Hepatic stellate cell (primary cell): ENCODE results near the gene HRCT1.
"Not testable (repeated sequence)": the region's sequence is repeated elsewhere in the genome, so short reads cannot be mapped to it uniquely, and the experiment has no call there.

ENCODE experiments used
- DNase-seq: peaks from one replicate; pipeline ENCODE4 v3.0.0; 2011; ENCODE audit warnings: low spot score

HRCT1 gene

GRCh38 chr9:35905912-35906679, at the start of gene HRCT1:
Gene HRCT1 (plus strand): TSS chr9:35906202. CDS start chr9:35906288, 86 bp downstream.
- DNase-seq = peak; percentile 86

- no peak for DNase-seq
These were observed 49.8 kb upstream of the HRCT1 start for GRCh38 chr9:35856206-35856605.

- no peak for DNase-seq
These were observed 49.1 kb upstream of the HRCT1 start for GRCh38 chr9:35856882-35857281.

GRCh38 chr9:35858458-35858857, 47.5 kb upstream of the HRCT1 start:
- DNase-seq = no peak

GRCh38 chr9:35859310-35859989, 46.6 kb upstream of the HRCT1 start:
- DNase-seq = peak; percentile 29

- DNase-seq = no peak
These were observed 46.0 kb upstream of the HRCT1 start for GRCh38 chr9:35859990-35860339.

- DNase-seq = no peak
These were observed 44.7 kb upstream of the HRCT1 start for GRCh38 chr9:35861161-35861897.

GRCh38 chr9:35862328-35862727, 43.7 kb upstream of the HRCT1 start:
- no peak for DNase-seq

- no peak for DNase-seq
These were observed 42.4 kb upstream of the HRCT1 start for GRCh38 chr9:35863583-35863982.

GRCh38 chr9:35864695-35865255, 41.2 kb upstream of the HRCT1 start:
- no peak for DNase-seq

- no peak for DNase-seq
These were observed 38.5 kb upstream of the HRCT1 start for GRCh38 chr9:35867538-35867937.

GRCh38 chr9:35868933-35869332, 37.1 kb upstream of the HRCT1 start:
- DNase-seq = no peak

- no peak for DNase-seq
These were observed 36.3 kb upstream of the HRCT1 start for GRCh38 chr9:35869621-35870216.

- DNase-seq = no peak
These were observed 35.6 kb upstream of the HRCT1 start, which contains the start of gene OR13J1 for GRCh38 chr9:35870351-35870923. Gene OR13J1 (minus strand): TSS chr9:35870401. CDS start chr9:35870401, 0 bp downstream.

GRCh38 chr9:35871545-35871944, 34.5 kb upstream of the HRCT1 start:
- DNase-seq = no peak

- no peak for DNase-seq
These were observed 33.5 kb upstream of the HRCT1 start for GRCh38 chr9:35872505-35872904.

GRCh38 chr9:35882263-35882848, 23.6 kb upstream of the HRCT1 start:
- peak; percentile 74 for DNase-seq

- no peak for DNase-seq
These were observed 23.0 kb upstream of the HRCT1 start for GRCh38 chr9:35882996-35883395.

GRCh38 chr9:35884908-35885307, 21.1 kb upstream of the HRCT1 start:
- DNase-seq = not testable (repeated sequence)

- no peak for DNase-seq
These were observed 14.4 kb upstream of the HRCT1 start for GRCh38 chr9:35891646-35892045.

GRCh38 chr9:35892051-35892450, 14.0 kb upstream of the HRCT1 start:
- DNase-seq = no peak
